HG03378 (cell line): ENCODE measurements around the gene ENOX1.
"Not testable (repeated sequence)": the region's sequence is repeated elsewhere in the genome, so short reads cannot be mapped to it uniquely, and the experiment has no call there.

Experiments used
- ATAC-seq: cut with Tn5 transposase; IDR thresholded peaks from one replicate; pipeline ENCODE4 v1.9.1; 2021; ENCODE audit warnings: mild to moderate bottlenecking, moderate library complexity; ENCODE audit not compliant: unreplicated experiment

Gene ENOX1

DNA sequence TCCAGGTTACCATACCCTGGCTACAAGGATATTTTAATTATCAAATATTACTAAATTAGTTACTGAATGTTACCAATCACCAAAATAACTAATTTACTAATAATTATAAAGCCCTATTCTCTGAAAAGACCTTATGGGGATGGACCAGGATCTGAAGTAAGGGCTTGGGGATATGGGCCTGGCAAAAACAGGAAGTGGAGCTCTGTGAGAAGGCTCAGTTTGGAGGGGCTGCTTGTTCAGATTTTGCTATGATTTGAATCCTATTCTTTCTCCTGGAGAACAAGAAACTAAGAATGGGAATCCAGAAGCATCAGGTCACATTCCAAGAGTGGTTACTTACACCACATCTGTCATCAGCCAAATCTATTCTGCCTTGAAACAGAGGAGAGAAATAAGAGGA lies 615.3 kb downstream of the ENOX1 start:
- ATAC-seq, result no peak

DNA sequence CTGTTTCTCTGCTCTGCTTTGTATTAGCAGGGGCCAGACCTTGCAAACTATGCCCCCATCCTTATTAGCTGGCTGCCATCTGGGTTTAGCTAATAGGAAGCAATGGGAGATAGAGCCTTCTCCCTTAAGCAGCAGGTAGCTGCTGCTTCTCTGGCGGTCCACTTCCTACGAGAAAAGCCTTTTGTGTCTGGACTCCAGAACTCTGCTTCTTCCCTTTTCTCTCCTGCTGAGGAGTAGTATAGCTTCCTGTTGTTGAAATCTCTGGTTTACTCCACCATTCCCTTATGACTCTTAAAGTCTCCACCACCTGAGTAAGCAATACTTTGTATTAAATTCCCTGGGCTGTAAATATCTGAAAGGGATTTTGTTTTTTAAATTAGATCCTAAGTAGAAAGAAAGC lies 616.3 kb downstream of the ENOX1 start:
- ATAC-seq, result no peak

GRCh38 chr13:43168434-43168833 lies 618.3 kb downstream of the ENOX1 start:
- not testable (repeated sequence) for ATAC-seq

DNA sequence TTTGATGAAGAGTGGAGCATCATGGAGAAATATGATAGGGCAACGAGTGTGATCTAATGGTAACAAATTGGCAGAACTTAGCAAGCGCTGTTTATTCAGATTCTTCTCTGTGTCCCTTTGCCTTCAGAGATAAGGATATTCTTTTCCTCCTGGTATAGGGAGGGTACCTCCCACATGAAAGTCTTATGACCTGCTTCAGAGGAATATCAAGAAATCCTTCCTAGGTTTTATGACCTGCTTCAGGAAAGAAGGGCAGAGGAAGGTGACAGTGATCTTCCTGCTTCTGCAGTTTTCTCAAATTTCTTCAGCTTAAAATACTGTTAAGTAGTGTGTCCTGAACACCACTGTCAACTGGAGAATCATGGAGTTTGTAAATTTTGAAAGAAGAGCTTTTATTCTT lies 619.0 kb downstream of the ENOX1 start:
- ATAC-seq, result no peak

- no peak for ATAC-seq
Observed at GRCh38 chr13:43166644-43167457, 619.9 kb downstream of the ENOX1 start.
